ENCODE data around the gene GAB1.

DNA sequence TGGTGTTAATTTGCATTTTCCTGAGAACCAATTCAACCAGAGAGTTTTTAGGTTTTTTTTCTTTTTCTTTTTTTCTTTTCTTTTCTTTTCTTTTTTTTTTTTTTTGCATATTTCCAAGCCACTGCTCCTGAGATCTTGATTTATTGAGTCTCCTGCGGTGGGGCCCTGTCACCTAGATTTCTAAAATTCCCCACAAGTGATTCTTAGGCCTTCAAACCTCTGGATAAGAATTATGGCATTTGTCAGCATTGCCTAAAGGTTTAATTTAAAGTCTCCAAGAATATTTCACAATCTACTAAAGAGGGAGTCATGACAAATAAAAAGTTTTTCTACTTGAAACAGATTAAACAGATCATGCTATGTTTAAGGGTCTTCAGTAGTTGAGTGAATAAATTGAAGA lies 84.9 kb downstream of the GAB1 start:
- TF ChIP-seq EZH2 (IDR thresholded peaks at IDR 0.05; ENCODE audit: insufficient read depth, poor library complexity, severe bottlenecking) (no peak), EZH2phosphoT487 (IDR thresholded peaks at IDR 0.05; ENCODE audit: insufficient read depth, low read depth) (no peak)
